NCI-H446 (cell line): ENCODE measurements around the gene KIF19.

Experiments used
- DNase-seq, 2 experiments: peaks; one replicate each; lab custom pipeline; 2025; lab: John Stamatoyannopoulos, UW

The KIF19 gene

DNA sequence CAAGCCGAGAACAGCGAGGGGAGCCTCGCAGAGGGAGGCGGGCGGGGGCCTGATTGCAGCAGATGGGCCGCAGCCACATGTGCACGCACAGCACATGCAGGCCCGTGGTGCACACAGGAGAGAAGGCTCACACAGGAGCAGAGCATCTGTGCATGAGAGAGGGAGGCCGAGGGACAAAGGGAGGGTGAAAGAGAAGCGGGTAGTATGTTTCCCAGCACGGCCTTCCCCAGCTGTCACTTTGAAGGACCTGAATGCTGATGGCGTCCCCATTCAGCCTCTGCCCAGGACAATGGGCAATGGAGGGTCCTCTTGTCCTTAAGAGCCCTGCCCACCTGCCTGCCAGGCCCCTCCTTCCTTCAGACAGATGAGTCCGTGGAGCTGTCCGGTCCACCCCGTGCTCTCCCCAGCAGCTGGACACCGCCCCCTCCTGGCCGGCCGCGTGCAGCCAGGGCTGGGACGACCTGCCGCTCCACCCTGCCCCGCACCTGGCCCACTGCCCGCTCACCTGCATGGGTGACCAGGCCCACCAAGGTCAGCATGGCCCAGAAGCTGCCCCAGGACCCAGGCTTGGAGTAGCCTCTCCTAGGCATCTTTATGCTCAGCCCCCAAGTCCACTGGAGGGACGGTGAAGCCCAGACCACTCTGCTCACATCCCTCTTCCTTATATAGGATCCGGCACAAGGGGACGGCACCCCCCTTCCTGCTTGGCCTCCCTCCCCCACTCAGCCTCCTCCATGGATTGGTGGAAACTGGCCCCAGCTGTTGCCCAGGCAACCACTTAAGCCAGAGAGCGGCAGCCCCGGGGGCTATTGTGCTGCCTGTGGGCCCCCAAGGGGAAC lies 35.4 kb downstream of the KIF19 start, which contains the start of gene BTBD17:
Gene BTBD17, minus strand, starts transcription at position 639 of the 839 bp plus-strand sequence. Its CDS starts 49 bp downstream, at position 590.
- peak in 1 of 2 experiments; percentile 49 for DNase-seq

DNA sequence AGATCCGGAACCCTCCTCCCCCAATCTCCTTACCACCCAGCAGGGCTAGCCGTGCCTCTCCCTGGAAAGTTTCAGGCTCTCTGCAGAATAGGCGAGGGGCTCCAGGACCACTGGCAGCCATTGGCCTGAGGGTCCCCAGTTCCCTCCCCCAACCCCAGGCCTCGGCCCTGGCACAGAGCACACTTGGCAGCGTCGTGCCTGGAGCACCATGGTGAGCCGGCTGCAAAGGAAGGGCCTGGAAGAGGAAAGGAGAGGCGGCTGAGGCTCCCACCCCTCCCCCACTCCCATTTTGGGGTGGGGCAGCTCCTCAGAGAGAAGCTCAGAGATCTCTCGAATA lies 36.0 kb downstream of the KIF19 start:
- DNase-seq, result peak in 1 of 2 experiments; percentile 49

DNA sequence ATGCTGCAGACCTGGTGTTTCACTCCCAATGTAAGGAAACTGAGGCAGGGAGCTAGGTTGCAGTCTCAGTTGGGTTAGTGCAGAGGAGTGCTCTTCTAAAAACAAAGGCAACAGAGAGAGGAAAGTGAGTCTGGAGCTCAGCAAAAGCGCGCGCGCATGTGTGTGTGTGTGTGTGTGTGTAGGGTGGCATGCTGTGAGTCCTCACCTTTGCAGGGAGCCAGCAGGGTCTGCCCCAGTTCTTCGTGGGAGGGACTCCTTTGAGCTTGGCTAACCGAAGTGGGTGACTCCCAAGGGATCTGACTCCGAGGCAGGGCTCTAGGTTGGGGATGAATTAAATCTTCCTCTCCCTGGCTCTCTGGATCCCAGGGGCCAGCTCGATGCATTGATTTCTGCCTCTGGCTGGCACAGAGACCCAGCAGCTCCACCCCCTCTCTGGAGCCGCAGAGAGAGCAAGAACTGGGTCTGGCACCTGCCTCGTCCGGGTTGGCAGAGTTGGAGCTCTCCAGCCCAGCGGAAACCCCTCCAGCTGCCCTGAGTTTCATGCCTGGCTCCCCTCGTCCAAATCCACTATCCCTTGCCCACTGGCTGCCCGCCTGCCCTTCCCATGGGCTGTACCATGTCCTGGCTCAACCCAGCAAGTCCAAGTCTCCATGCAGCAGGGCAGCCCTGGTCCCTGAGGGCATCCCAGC lies 36.9 kb downstream of the KIF19 start:
- DNase-seq, result peak; percentile 24 to 64

DNA sequence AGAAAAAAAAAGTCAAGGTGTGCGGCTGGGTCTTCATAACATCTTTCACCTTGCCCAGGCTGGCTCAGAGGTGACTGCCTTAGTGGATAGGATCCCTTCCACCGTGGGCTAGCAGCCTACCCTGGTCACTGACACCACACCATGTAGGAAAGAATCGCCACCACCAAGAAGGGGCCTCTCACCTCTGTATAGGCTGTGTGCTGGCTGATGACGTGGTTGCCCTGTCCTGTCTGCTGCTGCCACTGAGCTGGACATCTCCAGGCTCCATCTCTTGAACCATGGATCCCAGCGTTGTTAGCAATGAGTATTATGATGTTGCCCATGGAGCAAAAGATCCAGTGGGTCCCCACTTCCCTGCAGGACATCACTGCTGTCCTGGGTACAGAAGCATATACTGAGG lies 41.2 kb downstream of the KIF19 start, which contains the start of gene GPR142:
Gene GPR142, plus strand, starts transcription at position 301 of the 400 bp plus-strand sequence. CDS start 2,035 bp downstream, outside the sequence.
- DNase-seq, result no peak

DNA sequence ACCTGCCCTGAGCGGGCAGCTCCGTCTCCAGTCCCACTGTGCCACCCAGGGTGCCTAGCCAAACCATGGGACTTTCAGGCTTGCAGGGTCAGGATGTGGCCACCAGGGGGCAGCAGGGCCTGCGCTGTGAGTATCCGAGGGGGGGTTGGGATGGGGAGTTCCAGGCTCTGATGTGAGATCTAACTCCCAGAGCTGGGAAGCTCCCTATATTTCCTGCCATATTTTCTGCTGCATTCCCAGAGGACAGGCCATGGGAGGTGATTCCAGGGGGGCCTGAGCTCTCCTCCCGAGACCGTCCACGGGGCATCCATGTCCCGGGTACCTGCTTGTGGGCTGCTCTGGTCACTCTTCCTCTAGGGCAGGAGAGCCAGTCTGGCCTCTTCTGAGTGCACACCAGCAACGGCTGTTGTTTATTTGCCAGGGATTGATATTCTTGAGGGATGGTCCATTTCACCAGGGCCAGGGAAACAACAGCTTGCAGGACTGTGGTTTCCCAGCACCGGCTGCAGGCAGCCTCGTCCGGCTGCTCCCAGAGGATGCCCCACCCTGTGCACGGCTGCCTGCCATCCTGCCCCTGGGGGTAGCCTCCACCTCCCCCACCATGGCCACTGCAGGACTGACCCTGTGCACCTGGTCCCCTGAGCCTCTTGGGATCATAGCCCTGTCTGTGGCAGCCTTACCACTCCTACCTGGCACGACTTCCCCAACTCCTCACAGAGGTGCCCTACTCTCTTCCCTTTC lies 42.5 kb downstream of the KIF19 start:
- peak; percentile 50 to 85 for DNase-seq

DNA sequence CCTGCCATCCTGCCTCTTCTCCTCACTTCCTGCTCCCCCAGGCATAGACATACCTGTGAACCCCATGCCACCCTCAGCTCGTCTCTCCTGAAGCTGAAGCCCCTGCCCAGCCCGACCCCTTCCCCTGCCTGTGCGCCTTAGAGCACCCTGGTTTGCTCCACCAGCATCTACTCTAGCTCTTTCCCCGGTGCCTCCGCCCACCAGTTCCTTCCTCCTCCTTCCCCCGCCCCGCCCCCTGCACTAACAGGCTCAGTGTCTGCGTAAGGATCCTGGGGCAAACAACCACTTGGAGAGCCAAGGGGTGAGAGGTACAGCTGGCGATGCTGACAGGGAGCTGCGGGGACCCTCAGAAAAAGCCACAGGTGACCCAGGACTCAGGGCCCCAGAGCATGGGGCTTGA lies 43.2 kb downstream of the KIF19 start:
- DNase-seq, result no peak

DNA sequence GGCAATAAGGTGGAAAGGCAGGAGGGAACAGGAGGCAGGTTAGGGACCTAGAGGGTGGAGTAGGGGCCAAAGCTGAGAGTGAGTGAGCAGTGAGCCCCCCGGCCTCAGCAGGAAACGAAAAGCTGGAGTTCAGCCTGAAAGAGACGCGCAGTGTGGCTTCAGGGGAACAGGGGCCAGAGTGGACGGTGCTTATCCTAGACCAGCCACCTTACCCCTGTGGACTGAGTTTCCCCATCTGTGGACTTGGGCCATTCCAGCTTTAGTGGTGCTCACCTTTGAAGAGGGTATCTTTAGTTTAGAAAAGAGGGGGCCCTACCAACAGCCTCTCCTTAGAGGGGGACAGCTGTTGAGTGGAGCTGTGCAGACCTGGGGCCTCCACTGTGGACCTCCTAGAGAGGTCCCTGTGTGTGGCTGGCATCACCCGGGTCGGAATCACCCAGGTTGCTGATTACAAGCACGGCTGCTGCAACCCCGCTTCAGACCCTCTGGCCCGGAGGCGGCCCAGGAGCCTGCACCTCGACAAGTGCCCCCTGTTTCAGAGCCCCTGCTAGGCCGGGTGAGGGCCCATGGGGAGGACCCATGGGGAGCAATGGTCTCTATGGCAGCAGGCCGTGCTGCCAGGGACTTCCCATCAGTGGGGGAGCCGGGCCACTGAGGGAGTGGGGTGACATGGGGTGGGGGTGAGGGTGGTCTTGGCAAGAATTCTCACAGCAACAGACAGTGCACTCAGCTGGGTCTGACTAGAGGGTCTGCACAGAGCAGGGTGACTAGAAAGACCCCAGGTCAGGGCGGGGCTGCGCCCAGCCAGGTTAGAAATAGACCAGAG lies 43.9 kb downstream of the KIF19 start:
- DNase-seq, result no peak

DNA sequence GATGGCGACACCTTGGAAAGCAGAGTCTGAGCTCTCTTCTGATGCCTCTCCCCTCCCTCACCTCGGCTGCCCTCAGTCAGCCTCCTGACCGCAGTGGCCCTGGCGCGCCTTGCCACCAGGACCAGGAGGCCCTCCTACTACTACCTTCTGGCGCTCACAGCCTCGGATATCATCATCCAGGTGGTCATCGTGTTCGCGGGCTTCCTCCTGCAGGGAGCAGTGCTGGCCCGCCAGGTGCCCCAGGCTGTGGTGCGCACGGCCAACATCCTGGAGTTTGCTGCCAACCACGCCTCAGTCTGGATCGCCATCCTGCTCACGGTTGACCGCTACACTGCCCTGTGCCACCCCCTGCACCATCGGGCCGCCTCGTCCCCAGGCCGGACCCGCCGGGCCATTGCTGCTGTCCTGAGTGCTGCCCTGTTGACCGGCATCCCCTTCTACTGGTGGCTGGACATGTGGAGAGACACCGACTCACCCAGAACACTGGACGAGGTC lies 45.7 kb downstream of the KIF19 start:
- no peak for DNase-seq

DNA sequence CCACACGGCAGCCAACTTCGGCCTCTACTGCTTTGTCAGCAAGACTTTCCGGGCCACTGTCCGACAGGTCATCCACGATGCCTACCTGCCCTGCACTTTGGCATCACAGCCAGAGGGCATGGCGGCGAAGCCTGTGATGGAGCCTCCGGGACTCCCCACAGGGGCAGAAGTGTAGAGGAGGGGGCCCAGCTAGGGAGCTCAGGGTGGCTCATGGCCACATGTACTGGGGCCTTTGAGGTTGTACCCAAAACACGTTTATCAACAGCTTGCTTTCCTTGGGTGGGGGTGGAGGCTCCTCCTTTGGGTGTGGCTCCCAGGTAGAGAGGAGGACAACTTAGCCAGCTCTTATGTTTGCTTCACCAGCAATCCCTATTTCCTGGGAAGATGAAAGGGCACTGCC lies 46.4 kb downstream of the KIF19 start:
- DNase-seq, result no peak

DNA sequence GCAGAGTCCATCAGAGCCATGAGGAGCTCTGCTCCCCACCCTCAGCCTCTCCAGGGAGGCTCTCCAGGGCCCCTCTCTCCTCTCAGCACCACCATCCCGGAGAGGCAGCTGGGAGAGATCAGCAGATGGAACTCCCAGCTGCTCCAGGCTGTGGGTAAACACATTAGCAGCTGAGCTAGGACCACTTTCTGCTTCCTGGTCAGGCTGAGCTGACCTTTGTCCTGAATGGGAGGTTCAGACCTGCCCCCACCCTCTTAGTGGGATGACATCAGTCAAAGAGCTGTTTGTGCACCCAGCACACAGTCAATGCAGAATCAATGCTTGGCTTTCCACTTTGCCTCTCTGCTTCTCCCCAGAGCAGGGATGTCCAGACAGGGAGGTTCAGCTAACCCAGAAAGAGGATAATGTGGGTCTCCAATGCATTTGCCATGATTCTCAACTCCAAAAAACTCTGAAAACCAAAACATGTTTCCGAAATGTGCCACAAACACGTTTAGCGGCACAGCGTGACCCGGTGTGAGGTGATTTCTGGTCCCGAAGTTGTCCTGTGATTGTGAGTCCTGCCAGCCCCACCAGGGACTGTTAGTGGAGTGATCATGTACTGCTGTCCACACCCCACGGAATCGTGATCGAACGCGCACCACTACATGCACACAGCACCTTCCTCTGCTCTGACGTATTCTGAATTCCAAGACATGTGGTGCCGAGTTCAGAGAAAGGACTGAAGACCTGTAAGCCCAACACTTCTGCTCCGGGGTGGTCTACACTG lies 48.0 kb downstream of the KIF19 start:
- no peak for DNase-seq

DNA sequence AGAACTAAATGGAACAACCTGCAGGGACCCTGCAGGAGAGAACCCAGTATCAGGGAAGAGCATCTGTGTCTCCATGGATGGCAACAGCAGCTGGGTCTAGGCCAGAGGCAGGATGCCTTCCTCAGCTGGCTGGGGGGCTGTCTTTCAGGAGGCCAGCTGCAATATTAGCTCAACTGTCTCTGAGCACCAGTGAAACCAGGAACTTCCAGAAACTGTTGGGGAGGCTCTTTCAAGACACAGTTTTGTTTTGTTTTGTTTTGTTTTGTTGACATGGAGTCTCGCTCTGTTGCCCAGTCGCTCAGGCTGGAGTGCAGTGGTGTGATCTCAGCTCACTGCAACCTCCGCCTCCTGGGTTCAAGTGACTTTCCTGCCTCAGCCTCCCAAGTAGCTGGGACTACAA lies 48.8 kb downstream of the KIF19 start:
- no peak for DNase-seq

DNA sequence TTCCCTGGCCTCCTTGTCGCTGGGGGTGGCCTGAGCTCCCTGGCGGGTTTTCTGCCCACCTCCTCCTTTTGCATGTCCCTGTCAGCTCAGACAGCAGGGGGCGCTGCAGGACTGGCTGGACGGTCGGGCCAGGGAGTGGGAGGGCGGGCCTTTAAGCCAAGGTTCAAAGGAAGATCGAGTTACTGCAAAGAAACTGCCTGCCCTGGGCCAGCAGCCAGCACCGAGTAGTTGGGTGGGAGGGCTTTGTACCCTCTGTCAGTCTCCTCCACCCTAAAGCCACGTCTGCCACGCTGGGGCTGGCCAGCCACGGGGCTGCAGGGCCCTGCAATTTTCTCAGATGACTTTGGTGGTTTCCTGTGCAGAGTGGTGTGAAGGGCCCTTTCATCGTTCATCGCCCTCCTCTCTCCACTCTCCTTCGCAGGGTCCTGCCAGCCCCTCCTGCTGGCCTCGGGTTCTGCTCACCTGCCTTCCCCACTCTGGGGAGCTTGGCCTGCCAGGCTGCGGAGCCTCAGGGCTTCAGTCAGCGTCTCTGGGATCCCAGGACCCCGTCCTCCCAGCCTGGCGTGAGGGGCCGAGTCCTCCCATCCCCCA lies 53.6 kb downstream of the KIF19 start:
- peak; percentile 84 to 93 for DNase-seq

DNA sequence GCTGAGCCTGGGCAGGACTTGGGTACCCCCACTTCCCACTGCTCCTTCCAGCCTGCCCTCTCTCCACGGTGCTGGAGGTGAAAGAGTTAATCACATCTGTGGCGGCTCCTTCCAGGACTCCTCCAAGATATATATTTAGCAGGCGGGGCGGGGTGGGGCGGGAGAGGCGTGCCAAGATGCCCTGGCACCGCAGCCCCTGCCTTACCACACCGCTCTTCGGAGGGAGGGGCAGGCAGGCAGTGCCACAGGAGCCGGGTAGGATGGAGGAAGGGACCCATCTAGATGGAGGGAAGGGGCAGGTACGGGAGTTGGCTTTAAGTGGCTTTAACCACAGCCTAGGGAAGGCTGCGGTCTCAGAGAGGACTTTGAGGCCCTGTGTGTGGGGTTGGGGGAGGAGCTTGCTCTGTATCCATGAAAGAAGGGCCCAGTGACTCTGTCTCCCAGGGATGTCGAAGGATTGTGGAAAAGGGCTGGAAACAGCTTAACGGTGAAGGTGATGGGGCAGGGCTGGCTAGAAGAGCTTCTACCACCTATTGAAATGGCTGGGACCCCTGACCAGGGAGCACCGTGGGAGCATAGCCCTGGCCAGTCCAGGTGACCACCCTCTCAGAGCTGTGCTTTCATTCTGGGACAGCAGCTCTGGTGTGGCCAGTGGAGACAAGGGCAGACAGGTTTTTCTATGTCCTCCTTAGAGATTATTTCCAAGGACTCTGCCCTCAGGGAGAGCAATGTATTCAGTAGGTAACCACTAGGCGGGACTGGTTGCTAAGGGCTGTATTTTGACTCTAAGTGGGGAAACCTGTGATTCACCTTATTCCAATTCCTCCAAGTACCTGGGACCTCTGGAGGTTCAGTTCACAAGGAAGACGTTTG lies 54.3 kb downstream of the KIF19 start:
- DNase-seq, result peak in 1 of 2 experiments; percentile 64

DNA sequence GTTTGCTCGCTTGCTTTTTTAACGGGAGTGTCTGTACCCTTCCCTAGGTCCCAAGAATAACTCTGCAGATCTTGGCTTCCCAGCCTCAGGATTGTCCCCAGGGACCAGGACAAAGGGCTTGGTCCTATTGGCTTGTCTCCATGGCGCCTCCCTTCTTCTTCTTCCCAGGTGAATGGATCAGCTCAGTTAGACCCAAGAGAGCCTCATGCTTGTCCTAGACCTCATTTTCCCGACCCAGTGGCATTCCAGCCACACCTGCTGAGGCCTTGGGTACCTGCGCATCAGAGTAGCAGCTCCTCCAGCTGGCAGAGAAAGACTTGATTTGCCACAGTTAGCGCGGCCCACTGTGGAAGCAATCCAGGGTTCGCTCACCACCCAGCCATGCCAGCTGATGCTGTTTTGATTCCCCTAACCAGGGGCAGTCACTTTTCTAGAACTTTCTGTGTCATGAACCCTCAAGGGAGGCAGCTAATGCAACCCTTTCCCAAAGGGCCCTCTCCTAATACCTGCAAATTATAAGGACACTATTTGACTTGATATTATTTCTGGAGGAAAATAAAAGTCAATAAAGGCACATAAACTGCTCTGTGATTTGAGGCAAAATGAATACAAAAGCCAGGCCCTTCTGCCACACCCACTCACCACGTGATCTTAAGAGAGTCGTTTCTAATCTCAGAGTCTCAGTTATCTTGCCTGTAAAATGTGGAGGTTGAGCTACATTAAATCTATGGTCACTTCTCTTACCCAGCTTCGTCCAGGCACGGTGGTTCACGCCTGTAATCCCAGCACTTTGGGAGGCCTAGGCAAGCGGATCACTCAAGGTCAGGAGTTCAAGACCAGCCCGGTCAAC lies 55.2 kb downstream of the KIF19 start:
- no peak for DNase-seq

DNA sequence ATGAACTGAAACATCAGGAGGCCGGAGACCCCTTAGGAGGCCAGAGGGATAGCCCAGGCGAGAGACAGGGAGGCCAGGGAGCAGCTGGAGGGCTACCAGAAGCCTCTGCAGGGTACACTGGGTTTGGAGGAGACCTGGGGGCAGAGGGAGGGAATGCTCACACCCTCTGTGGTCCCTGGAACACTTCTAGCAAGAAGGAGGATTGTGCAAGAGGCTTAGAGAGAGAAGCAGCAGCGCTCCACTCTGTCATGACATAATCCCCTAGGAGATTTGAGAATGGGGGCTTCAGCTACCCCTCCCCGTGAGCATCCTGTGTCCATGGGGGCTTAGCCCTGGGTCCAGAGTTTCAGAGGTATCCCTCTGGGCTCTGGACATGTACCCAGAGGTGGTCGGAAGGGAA lies 57.1 kb downstream of the KIF19 start:
- DNase-seq, result no peak

DNA sequence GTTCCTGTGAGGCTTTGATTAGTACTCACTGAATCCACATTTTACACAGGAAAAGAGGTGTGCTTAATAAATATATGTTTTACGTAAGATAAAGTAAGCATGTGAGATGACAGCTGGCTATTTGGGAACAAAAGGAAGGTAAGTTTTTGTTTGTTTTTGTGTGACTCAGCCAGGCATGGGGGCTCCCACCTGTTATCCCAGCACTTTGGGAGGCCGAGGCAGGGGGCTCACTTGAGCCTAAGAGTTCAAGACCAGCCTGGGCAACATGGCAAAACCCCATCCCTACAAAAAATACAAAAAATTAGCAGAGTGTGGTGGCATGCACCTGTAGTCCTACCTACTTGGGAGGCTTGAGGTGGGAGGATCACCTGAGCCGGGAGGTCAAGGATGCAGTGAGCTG lies 59.2 kb downstream of the KIF19 start:
- DNase-seq, result no peak

DNA sequence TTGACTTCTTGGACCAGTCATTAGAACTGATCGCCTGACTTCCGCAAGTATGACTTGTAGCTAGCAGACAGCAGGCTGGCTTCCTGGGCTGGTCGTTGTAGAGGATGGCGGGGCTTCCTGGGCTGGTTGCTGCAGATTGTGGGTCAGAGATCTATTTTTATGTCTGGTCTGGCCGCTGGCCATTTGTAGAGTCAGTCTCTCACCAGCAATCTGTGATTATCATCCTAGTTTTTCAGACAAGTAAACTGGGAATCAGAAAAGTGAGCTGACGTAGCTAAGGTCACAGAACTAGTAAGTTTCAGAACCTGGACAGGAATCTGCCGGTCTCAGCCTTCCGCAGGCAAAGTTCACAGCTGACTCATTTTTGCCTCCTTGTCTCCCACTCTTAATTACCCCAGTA lies 60.4 kb downstream of the KIF19 start:
- DNase-seq, result peak in 1 of 2 experiments; percentile 25
